GM23248 (cell line): Measurements from ENCODE around the gene TTLL9.

Source experiments
- EZH2 ChIP-seq: fragments of 200-600 bp; sonication (generic); IDR thresholded peaks from 2 replicates; pipeline ENCODE4 v1.6.1; 2018; ENCODE audit warnings: antibody characterized with exemption, mild to moderate bottlenecking; ENCODE audit not compliant: insufficient read depth, poor library complexity, severe bottlenecking
- EZH2phosphoT487 ChIP-seq: fragments of 200-600 bp; sonication (generic); IDR thresholded peaks from 2 replicates; pipeline ENCODE4 v1.6.1; 2018; ENCODE audit warnings: antibody characterized with exemption, moderate library complexity, mild to moderate bottlenecking, low read depth; ENCODE audit not compliant: insufficient read depth

DNA sequence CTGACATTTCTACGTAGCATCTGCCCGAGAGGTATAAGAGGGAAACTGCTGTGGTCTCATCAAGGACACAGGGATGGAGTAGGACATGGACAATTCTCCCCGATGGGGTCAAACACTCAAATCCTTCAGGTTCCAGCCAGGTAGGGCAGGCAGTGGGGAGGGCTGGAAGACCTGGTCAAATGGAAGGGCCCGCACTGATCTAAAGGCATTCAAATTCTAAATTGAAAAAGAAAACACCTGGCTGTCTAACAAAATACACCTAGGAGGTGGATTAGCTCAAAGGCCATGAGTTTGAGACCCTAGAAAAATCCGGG lies 8.3 kb upstream of the TTLL9 start:
- TF ChIP-seq EZH2phosphoT487 (no peak), EZH2 (no peak)
